Vagina (tissue), 2 donors: Measurements from ENCODE around the gene CARM1.

Experiments
- CTCF ChIP-seq, 3 experiments: fragments of 450-650 bp in 2 of 3; fragments of 200-600 bp in 1 of 3; sonication (generic) in 1 of 3; IDR thresholded peaks; one replicate each; pipeline ENCODE4 v1.5.1; 2017 to 2019; ENCODE audit warnings: antibody characterized with exemption in 3 of 3, mild to moderate bottlenecking in 2 of 3, moderate library complexity in 2 of 3
- POLR2A ChIP-seq, 2 donors: fragments of 450-650 bp; IDR thresholded peaks; one replicate each; pipeline ENCODE4 v1.6.1; 2017; ENCODE audit warnings: antibody characterized with exemption in 2 of 2, mild to moderate bottlenecking in 2 of 2, moderate library complexity in 2 of 2

- TF ChIP-seq CTCF (IDR thresholded peaks at IDR 0.05) (no peak), POLR2A (IDR thresholded peaks at IDR 0.05) (no peak)
Observed at GRCh38 chr19:10887616-10888367, 16.4 kb downstream of the CARM1 start.
